ENCODE data around the gene TNFRSF13B.

TNFRSF13B gene

DNA sequence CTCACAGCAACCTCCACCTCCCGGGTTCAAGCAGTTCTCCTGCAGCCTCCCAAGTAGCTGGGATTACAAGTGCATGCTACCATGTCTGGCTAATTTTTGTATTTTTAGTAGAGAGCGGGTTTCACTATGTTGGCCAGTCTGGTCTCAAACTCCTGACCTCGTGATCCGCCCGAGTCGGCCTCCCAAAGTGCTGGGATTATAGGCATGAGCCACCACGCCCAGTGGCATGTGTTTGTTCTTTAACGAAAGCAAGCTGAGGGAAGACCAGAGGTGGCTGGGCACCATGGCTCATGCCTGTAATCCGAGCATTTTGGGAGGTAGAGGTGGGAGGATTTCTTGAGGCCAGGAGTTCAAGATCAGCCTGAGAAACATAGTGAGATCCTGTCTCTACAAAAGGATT lies 18.1 kb downstream of the TNFRSF13B start:
- DNase-seq = no peak

DNA sequence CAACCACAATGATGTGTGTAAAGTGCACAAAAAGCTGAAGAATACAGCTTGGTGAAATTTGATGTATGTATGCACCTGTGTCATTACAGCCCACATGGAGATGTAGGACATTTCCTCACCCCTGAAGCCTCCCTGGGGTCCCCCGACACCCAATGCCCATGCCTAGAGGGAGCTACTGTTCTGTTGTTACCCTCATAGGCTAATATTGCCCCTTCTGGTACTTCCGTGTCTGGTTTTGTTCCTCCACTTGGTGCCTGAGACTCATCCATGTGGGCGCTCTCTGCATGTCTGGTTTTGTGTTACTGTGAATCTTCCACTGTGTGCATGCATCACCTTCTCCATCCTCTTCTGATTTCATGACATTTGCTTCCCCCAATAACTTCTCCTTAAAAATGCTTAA lies 18.6 kb downstream of the TNFRSF13B start:
- DNase-seq = no peak

- DNase-seq = no peak
Observed at GRCh38 chr17:16952401-16952800, 19.5 kb downstream of the TNFRSF13B start.

- DNase-seq = no peak
Observed at GRCh38 chr17:16950488-16950887, 21.4 kb downstream of the TNFRSF13B start.

DNA sequence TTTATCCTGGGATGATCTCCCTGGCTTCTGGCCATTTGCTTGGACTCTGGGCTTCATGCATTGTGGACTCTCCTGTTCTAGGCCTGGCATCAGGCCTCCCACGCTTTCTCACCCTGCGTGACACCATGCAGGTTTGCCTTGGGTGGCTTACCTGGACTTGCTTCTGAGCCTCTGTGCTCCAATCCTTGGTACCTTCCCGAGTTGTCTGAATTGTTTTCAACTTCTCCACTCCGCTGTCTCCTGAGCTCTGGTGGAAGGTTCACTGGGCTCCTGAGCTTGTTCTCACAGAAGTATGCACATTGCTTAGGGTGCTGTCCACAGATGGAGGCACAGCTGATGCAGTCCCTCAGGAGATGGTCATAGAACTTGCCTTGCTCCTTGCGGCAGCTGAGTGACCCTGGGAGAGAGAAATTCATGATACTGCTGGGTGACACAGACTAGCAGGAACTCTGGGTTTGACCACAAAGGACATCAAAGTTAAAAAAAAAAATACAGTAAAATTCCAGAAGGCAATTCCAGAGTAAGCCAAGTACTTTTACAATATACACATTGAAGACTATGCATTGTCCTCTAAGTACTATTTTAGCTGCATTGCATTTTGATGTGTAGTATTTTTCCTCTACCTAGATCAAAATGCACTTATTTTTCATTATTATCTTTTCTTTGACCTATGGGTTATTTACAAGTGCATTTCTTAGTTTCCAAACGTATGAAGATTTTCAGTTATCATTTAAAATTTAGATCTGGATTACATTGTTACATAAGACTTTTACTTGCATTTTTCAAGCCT lies 23.1 kb downstream of the TNFRSF13B start:
- DNase-seq = no peak

- DNase-seq = no peak
Observed at GRCh38 chr17:16947470-16947869, 24.4 kb downstream of the TNFRSF13B start.

GRCh38 chr17:16945663-16946218 lies 26.2 kb downstream of the TNFRSF13B start:
- no peak for DNase-seq

GRCh38 chr17:16945136-16945482 lies 26.8 kb downstream of the TNFRSF13B start:
- DNase-seq = no peak

- DNase-seq = no peak
Observed at GRCh38 chr17:16944334-16945135, 27.4 kb downstream of the TNFRSF13B start.

DNA sequence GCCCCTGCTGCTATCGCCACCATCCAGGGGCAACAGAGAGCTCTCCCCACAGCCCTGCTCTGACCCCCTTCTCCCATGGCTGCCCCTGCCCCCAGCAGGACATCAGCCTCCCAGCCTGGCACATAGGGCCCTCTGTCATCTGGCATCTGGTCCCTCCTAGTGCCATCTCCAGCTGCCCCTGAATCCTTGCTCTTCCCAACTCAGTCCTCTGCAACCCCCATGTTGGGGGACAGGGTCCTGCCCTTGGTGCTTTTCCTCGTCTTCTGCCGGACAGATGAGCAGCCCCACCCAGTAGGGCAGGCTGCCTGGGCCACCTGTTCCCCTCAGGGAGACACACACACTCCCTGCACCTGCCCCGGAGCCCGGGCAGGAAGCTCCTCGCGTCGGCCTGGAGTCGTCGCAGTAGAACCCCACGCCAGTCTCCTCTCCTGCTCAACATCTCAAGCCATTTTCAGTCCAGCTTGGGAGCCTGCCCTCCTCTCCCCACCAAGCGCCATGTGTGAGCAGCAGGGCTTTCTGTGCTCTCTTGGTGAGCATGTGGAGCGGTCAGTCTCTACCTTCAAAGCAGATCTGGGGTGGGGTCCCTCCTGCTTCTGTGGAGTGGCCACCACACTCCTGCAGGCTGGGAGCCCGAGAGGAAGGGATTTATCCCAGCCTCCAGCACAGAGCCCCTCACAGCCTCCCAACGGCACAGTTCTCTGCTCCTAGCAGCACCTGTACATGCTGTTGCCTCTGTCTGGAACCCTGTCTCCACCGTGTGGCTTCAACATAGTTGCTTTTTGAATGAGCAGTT lies 28.2 kb downstream of the TNFRSF13B start:
- no peak for DNase-seq

DNA sequence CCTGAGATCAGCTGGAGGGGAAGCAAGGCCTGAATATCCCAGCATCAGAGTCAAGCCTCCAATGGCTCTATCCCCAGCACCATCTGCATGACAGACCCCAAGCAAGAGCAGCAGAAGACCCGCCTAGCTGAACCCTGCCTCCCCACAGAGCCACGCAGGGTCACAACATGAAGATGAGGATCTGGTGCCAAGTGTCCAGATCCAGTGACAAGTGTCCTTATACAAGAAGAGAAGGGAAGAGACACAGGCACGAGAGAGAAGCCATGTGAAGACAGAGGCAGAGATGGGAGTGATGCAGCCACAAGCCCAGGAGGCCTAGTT lies 28.9 kb downstream of the TNFRSF13B start:
- DNase-seq = no peak

DNA sequence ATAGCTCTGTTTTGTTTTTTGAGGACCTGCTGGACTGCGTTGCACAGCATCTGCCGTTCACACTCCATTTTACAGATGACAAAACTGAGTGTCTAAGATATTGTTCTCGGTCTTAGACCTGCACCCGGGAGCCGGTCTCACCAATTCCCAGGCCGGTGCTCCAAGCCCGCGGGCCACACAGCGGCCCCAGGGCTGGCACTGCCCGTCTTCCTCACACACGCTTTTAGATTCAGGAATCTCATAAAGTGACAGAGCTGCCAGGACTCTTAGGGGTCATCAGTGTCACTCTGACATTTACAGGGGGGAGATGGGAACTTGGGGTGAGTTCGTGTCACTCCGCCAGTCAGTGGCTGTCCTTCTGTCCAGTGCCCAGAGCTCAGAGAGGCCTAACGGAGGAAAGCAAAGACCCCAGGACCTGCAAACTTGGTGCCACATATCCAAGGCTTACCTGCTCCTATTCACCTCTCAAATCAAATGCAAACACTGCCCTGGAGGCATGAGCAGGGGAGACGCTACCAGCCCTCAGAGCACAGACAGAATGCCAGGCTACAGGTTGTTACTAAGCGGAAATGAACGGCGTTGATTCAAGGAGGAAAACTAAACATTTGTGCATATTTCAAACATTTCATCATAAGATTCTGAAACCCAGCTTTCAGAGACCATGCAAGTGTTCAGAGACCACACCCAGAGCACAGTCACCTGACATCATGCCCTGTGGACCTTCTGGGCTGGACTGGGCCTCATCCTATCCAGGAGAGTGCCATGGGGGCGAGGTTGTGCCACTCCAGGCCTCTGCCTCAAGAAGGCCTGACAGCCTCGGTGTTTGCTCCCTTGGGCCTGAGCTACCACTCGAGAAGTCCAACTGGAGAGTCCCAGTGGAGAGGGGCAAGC lies 29.5 kb downstream of the TNFRSF13B start:
- DNase-seq = no peak

DNA sequence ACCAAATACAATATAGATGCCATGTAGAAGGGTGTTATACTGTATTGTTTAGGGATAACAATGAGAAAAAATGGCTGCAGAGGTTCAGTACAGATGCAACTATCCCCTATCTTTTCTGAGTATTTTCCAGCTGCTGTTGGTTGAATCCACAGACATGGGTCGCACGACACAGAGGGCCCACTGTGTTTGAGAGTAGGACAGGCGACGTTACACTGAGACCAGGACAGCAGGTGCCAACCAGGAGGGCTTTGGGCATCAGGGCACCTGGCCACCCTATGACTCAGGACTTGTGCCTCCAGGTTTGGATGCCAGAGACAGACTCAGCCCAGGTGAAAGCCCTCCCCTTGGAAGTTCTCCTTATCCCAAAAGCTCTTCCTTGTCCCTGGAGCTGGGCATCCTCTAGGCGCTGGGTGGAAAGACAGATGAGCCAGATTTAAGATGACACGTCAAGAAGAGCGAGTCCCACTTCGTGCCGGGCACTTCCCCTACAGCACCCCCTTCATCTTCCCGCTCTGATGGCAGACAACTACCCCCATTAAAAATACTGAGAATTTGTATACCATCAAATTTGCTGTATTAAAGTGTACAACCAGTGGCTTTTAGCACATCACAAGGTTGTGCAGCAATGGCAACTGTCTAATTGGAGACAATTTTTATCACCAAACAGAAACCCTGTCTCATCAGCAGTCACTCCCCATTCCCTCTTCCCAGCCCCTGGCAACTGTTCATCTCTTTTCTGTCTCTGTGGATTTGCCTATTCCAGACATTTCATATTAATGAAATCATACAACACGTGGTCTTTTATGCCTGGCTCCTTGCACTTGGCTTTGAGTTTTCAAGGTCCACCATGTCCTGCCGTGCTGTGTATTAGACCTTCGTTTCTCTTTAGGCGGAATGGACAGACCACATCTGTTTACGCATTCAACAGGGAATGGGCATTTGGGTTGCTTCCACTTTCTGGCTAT lies 30.6 kb downstream of the TNFRSF13B start:
- DNase-seq = no peak

DNA sequence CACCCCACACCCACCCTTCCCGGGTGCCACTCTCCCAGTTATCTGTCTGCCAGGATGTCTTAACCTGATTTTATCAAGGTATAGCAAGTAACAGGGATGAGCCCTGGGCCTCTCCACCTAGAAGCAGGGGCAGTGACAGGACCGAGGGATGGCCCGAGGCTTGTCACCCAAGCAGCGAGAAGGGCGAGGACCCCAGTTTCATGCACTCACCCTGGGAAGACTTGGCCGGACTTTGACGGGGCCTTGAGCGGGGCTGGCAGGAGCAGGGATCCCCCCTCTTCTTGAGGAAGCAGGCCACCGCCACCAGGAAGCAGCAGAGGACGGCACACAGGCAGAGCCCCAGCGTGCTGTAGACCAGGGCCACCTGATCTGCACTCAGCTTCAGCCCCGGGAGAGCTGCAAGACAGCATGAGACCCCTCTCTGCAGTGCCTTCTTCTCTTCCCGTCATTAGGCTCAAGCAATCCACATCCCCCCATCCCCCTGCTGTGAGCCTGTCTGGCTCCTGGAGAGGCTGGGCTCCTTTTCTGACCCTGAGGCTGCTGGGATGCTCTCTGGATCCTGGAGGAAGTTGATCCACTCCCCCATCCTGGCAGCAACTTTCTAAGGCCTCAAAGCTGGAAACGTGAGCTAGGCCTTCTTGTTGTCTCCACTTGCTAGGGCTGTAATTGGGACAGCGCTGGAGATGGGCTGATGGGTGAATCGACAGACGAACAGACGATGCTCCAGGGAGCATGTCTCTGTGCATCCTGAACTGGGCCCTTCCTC lies 31.6 kb downstream of the TNFRSF13B start:
- DNase-seq = no peak

DNA sequence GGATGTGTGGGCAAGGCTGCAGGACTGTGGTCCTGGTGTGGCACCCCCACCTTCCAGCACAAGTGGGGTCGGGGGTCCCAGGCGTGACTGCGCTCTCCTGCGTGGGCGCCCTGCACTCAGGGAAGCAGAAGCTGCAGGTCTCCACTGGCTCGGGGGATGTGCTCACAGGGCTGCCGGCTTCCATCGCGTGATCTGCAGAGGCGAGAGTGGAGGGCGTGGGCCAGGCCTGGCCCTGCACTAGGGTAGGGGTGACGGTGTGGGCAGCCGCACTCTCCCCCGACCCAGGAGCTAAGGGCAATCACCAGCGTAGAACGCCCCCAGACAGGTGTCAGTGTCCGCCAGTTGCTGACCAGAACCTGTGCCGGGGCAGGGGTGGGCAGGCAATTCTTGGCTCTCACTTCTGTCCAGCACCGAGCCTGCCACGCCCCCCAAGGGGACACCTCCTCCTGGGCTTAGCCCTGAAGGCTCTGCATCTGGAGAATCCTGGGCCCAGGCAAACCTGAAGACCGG lies 32.3 kb downstream of the TNFRSF13B start:
- no peak for DNase-seq

- no peak for DNase-seq
Observed at GRCh38 chr17:16939208-16939576, 32.7 kb downstream of the TNFRSF13B start.

DNA sequence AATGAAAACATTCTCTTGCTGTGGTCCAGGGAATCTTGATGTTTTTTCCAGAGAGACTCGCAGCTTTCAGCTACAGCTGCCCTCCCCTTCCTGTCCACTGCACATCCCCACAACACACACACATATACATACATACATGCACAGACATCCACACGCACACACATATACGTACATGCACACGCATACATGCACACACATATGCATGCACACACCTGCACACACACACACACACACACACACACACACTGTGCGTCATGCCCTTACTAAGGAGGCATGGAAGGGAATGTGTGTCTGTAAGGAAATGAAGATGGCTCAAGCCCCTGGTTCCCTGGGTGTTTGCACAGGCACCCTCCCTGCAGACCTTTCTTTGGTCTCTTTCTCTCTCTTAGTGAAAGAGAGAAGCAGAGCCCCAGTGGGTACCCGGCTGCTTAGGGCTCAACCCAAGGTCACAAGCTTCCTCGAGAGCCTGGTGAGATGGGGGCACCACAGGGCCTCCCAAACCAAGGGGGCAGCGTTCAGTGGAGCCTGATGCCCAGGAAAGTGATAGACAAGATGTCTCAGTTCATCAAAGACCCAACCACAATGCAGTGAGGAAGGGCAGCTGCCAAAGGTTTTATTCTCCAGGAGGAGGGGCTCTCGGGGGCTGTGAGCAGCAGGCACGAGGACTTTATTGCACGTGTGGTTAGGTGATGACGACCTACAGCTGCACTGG lies 33.3 kb downstream of the TNFRSF13B start:
- DNase-seq = no peak

GRCh38 chr17:16938031-16938430 lies 33.9 kb downstream of the TNFRSF13B start:
- DNase-seq = no peak

GRCh38 chr17:16937431-16937830 lies 34.5 kb downstream of the TNFRSF13B start:
- DNase-seq = no peak

Measured in activated CD4-positive, alpha-beta T cell treated with anti-CD3 and anti-CD28 coated beads for 48 hours (primary cell).